ENCODE results near the gene LETMD1. TPM values are rescaled to one million over a fixed set of nuclear protein-coding genes. Genes with fewer than 3 reads are reported as not detected.

LETMD1 gene
- total and polyA plus RNA-seq, 9 of the 15 experiments (the other 6 are each of a cell fraction or from before 2014, with no cell fraction given), result 58.7 to 163 (median 75.4) TPM

DNA sequence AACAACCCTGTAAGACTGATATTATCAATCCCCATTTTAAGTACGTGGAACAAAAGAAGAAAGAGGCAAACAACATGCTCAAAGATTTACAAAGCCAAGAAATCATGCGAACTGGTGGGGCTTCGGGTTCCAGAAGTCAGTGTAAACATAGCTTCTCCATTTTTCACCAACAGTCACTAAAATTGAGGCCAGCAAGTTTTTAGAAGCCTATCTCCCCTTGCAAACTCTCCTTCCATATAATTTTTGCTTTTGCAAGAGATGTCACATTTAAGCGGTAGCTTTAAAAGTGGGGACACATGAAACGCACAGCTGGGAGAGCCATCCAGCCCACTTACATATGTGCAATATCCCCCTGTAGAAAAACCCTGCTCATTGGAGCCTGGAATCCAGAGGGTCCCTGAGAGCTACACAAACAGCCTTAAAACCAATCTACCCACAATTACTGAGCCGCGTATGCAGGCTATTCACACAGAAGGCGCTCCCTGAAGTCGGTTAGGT is 22.7 kb upstream of the LETMD1 start (continued):
- no peak for TF ChIP-seq KAT8 (IDR thresholded peaks at IDR 0.05; ENCODE audit: low read depth)
- TF ChIP-seq HLTF (IDR thresholded peaks at IDR 0.05), result no peak

DNA sequence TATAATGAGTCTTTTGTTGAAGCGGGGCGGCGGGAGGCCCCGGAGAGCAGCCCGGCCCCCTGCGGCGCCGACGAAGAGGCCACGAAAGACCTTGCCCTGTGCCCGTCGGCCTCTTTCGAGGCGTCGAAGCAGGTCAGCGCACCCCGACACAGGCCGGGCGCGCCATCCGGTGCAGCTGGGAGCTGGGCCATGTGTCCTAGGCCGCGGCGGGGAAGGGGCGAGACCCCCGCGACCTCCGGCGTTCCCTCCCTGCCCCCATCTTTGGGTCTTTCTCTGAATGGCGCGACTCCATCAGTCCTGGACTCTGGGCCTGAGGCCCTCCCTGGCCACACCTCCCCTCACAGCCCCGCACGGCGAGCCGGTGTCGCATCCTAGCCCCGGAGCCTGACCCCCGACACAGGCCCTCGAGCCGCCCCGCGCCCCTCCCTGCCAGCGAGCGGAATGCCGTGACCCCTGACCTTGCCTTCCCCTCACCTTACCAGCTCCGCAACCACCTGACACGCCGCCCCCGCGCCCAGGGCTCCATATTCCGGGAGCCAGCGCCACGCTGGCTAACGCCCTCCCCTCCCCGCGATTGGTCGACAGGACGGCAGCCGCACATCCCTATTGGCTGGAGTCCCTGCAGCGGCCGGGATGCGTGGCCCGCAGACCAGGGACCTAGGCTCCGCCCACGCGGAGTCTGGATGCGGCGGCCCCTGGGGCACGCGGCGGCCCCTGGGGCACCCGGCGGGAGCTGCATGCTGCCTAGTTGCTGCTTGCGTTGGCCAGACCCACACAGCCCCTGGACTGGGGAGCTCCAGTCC is 22.1 kb upstream of the LETMD1 start, which contains the start of gene SLC11A2:
TSS of gene SLC11A2 (minus strand) at position 549 of the 803 bp plus-strand sequence. CDS start 15,656 bp downstream, outside the sequence.
- H3K9me3 ChIP-seq (replicated peaks; ENCODE audit: control insufficient read depth, insufficient read depth, low read depth, low read length), result no peaks in the 10 kb centered on the region
- CTCF ChIA-PET (ENCODE audit: low intra/inter-chr PET ratio), result interaction anchor here (0.7 kb wide), 1 partner anchor 244 kb away, joined by 4 read pairs; no protein-coding TSS in a partner anchor
- peak within 1 kb of the TSS; percentile 89 to 95 for H3K9ac ChIP-seq (ENCODE audit: insufficient read depth in 1 of 2, low read depth in 2 of 2, low read length in 2 of 2)
- DNase-seq (ENCODE audit: extremely low read depth in 1 of 4, low spot score in 3 of 4), result peak; percentile 98 to 99 (median 98)
- intact Hi-C loops (cut with micrococcal nuclease) (loop anchor here (2.0 to 5.0 kb wide), 2 partner anchors 37 to 99 kb away; a partner anchor contains a TSS), in situ Hi-C loops (cut with MboI) (no loop called here)
- peaks cover 54% of the 10 kb centered on the region for H3K79me2 ChIP-seq (ENCODE audit: control insufficient read depth, insufficient read depth, low read length)
- BruUV-seq (replicated peaks), result TSS peak; percentile 57
- WGBS (ENCODE audit: insufficient coverage, low coverage, missing lambda C conversion rate), result under 1% methylated on average over 54 of the region's 74 CpGs
- peak; percentile 91 for ATAC-seq
- H3K36me3 ChIP-seq (ENCODE audit: control insufficient read depth, insufficient read depth, low read length), result no peaks in the 10 kb centered on the region; the same call in 2 of the 3 replicates
- H3K4me3 ChIP-seq, result peak within 1 kb of the TSS; percentile 66
- H3K4me1 ChIP-seq (replicated peaks in 1 of 2; ENCODE audit: control insufficient read depth in 2 of 2, insufficient read depth in 2 of 2, low read length in 2 of 2), result peaks cover 32 to 38% of the 10 kb centered on the region in 2 experiments
- peak within 1 kb of the TSS; percentile 87 for H3K4me2 ChIP-seq (ENCODE audit: insufficient read depth, low read length)
- POLR2A ChIA-PET, result interaction anchor here (0.5 to 2.3 kb wide), 17 partner anchors 9 to 362 kb away, joined by 3 to 12 read pairs (median 4); partner anchors contain the start of genes ATF1, CSRNP2, DAZAP2 and LETMD1
- H4K20me1 ChIP-seq (replicated peaks; ENCODE audit: control insufficient read depth, insufficient read depth, low read length), result no peaks in the 10 kb centered on the region
- H2AFZ ChIP-seq (ENCODE audit: low read depth, low read length), result peak within 1 kb of the TSS; percentile 97
- H3K27me3 ChIP-seq (ENCODE audit: control insufficient read depth in 2 of 2, insufficient read depth in 2 of 2, low read length in 2 of 2), result no peaks in the 10 kb centered on the region
- no peaks in the 10 kb centered on the region for H3K9me1 ChIP-seq (ENCODE audit: control insufficient read depth, insufficient read depth, low read length)
- H3K27ac ChIP-seq (ENCODE audit: extremely low read depth, low read depth, low read length), result peak within 1 kb of the TSS; percentile 91
- peak; percentile 82 for FAIRE-seq
- TF ChIP-seq ZNF282 (CRISPR knock-in tag; IDR thresholded peaks at IDR 0.05) (0 out of 2 replicates have a peak, but pooled peaks have one; percentile 11), MXI1 (IDR thresholded peaks at IDR 0.05; ENCODE audit: low read depth, low read length) (peak; percentile 14; the same call in 1 of the 2 replicates), NR2F6 (CRISPR knock-in tag; IDR thresholded peaks at IDR 0.05) (peak; percentile 85; the same call in 1 of the 2 replicates), NR2C2 (CRISPR knock-in tag; IDR thresholded peaks at IDR 0.05) (peak; percentile 91), NR2C2 (tag; IDR thresholded peaks at IDR 0.05) (peak; percentile 97)
- TF ChIP-seq, protein P1, sequence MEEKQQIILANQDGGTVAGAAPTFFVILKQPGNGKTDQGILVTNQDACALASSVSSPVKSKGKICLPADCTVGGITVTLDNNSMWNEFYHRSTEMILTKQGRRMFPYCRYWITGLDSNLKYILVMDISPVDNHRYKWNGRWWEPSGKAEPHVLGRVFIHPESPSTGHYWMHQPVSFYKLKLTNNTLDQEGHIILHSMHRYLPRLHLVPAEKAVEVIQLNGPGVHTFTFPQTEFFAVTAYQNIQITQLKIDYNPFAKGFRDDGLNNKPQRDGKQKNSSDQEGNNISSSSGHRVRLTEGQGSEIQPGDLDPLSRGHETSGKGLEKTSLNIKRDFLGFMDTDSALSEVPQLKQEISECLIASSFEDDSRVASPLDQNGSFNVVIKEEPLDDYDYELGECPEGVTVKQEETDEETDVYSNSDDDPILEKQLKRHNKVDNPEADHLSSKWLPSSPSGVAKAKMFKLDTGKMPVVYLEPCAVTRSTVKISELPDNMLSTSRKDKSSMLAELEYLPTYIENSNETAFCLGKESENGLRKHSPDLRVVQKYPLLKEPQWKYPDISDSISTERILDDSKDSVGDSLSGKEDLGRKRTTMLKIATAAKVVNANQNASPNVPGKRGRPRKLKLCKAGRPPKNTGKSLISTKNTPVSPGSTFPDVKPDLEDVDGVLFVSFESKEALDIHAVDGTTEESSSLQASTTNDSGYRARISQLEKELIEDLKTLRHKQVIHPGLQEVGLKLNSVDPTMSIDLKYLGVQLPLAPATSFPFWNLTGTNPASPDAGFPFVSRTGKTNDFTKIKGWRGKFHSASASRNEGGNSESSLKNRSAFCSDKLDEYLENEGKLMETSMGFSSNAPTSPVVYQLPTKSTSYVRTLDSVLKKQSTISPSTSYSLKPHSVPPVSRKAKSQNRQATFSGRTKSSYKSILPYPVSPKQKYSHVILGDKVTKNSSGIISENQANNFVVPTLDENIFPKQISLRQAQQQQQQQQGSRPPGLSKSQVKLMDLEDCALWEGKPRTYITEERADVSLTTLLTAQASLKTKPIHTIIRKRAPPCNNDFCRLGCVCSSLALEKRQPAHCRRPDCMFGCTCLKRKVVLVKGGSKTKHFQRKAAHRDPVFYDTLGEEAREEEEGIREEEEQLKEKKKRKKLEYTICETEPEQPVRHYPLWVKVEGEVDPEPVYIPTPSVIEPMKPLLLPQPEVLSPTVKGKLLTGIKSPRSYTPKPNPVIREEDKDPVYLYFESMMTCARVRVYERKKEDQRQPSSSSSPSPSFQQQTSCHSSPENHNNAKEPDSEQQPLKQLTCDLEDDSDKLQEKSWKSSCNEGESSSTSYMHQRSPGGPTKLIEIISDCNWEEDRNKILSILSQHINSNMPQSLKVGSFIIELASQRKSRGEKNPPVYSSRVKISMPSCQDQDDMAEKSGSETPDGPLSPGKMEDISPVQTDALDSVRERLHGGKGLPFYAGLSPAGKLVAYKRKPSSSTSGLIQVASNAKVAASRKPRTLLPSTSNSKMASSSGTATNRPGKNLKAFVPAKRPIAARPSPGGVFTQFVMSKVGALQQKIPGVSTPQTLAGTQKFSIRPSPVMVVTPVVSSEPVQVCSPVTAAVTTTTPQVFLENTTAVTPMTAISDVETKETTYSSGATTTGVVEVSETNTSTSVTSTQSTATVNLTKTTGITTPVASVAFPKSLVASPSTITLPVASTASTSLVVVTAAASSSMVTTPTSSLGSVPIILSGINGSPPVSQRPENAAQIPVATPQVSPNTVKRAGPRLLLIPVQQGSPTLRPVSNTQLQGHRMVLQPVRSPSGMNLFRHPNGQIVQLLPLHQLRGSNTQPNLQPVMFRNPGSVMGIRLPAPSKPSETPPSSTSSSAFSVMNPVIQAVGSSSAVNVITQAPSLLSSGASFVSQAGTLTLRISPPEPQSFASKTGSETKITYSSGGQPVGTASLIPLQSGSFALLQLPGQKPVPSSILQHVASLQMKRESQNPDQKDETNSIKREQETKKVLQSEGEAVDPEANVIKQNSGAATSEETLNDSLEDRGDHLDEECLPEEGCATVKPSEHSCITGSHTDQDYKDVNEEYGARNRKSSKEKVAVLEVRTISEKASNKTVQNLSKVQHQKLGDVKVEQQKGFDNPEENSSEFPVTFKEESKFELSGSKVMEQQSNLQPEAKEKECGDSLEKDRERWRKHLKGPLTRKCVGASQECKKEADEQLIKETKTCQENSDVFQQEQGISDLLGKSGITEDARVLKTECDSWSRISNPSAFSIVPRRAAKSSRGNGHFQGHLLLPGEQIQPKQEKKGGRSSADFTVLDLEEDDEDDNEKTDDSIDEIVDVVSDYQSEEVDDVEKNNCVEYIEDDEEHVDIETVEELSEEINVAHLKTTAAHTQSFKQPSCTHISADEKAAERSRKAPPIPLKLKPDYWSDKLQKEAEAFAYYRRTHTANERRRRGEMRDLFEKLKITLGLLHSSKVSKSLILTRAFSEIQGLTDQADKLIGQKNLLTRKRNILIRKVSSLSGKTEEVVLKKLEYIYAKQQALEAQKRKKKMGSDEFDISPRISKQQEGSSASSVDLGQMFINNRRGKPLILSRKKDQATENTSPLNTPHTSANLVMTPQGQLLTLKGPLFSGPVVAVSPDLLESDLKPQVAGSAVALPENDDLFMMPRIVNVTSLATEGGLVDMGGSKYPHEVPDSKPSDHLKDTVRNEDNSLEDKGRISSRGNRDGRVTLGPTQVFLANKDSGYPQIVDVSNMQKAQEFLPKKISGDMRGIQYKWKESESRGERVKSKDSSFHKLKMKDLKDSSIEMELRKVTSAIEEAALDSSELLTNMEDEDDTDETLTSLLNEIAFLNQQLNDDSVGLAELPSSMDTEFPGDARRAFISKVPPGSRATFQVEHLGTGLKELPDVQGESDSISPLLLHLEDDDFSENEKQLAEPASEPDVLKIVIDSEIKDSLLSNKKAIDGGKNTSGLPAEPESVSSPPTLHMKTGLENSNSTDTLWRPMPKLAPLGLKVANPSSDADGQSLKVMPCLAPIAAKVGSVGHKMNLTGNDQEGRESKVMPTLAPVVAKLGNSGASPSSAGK (IDR thresholded peaks at IDR 0.05), result peak; percentile 94

Measured in K562 (cell line).